Body of pancreas (tissue), 4 donors: ENCODE data around the gene SUV39H1.

Source experiments
- CTCF ChIP-seq, 7 experiments: fragments of 450-650 bp in 4 of 7; fragments of 200-600 bp in 3 of 7; sonication (generic) in 3 of 7; IDR thresholded peaks; one replicate each; pipeline ENCODE4 v1.5.1; 2016 to 2019; ENCODE audit warnings: antibody characterized with exemption in 7 of 7
- POLR2A ChIP-seq, 3 donors: fragments of 450-650 bp; IDR thresholded peaks; one replicate each; pipeline ENCODE4 v1.6.1; 2016; ENCODE audit warnings: antibody characterized with exemption in 3 of 3, mild to moderate bottlenecking in 2 of 3

GRCh38 chrX:48728653-48729052 lies 32.1 kb downstream of the SUV39H1 start:
- TF ChIP-seq CTCF (IDR thresholded peaks at IDR 0.05) (no peak), POLR2A (IDR thresholded peaks at IDR 0.05) (no peak)
